NCI-H1092 treated with DMSO at 0.1 percent for 48 hours (cell line): ENCODE results near the gene ANAPC10.
"Not testable (repeated sequence)": the region's sequence is repeated elsewhere in the genome, so short reads cannot be mapped to it uniquely, and the experiment has no call there.

Experiments used
- DNase-seq: peaks from one replicate; lab custom pipeline; 2025; lab: John Stamatoyannopoulos, UW

Gene ANAPC10

DNA sequence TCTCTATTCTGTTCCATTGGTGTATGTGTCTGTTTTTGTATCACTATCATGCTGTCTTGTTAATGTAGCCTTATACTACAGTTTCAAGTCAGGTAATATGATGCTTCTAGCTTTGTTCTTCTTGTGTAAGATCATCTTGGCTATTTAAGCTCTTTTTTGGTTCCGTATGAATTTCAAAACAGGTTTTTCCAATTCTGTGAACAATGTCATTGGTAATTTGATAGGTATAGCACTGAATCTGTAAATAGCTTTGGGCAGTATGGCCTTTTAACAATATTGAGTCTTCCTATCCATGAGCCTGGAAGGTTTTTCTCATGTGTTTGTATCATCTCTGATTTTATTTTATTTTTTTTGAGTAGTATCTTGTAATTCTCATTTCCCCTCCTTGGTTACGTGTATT, 94.3 kb downstream of the ANAPC10 start:
- DNase-seq: no peak

DNA sequence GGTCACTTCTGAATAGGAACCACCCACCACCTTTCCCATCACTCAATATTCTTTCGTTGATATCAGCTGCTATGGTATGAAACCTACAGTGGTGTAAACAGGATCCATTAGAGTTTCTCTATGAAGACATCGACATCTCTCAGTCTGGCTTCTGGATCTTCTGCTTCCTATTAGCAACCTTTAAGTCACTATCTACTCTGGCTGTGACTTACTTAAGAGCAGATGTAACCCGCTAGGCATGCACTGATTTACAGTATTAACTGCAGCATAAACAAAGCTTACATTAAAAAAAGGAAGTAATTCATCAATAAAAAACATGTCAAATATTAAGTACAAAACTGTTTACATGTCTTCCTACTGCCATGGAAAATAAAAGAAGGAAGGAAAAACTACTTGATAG, 96.4 kb downstream of the ANAPC10 start:
- no peak for DNase-seq

DNA sequence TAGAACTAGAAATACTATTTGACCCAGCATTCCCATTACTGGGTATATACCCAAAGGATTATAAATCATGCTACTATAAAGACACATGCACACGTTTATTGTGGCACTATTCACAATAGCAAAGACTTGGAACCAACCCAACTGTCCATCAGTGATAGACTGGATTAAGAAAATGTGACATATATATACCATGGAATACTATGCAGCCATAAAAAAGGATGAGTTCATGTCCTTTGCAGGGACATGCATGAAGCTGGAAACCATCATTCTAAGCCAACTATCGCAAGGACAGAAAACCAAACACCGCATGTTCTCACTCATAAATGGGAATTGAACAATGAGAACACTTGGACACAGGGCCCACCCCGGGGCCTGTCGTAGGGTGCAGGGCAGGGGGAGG, 97.3 kb downstream of the ANAPC10 start:
- DNase-seq: not testable (repeated sequence)

DNA sequence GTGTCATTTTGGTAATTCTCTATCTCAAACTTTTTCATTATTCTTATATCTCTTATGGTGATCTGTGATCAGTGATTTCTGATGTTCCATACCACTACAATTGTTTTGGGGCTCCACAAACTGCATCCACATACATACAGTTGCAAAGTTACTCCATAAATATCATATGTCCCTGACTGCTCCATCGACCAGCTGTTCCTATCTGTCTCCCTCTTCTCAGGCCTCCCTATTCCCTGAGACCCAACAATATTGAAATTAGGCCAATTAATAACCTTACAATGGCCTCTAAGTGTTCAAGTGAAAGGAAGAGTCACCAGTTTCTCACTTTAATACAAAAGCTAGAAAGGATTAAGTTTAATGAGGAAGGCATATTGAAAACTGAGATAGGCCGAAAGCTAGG, 108.7 kb downstream of the ANAPC10 start:
- no peak for DNase-seq

DNA sequence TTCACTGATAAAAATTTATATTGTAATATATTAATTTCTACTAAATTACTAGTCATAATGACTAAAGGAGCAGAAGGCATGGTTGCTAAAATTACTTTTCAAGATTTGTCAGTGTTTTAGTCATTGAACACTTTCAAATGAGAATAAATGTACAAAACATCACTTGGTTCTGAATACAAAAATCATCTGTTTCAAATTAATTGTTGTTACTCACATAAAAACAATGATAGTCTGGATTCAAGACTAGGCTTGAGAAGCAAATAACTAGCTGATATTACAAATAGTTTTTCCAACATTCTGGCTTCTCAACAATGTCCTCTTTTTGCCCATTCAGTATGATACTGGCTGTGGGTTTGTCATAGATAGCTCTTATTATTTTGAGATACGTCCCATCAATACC, 112.5 kb downstream of the ANAPC10 start:
- no peak for DNase-seq

DNA sequence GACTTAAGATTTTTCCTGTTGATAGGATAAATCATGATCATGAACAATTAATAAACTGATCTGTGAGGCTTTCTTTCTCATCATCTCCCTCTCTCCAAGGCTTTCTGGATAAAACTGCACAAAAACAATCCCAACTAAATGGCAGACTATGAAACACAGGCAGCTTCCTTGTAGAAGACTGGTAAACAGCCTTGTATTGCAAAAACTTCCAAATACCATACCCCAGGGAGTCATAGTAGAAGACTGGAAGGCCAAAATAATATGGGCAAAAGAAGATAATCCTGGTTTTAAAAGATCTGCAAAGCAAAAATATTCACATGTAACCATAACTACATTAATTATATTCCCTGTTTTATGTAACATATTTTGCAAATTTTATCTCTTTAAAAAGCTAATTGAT, 113.0 kb downstream of the ANAPC10 start:
- DNase-seq: no peak

DNA sequence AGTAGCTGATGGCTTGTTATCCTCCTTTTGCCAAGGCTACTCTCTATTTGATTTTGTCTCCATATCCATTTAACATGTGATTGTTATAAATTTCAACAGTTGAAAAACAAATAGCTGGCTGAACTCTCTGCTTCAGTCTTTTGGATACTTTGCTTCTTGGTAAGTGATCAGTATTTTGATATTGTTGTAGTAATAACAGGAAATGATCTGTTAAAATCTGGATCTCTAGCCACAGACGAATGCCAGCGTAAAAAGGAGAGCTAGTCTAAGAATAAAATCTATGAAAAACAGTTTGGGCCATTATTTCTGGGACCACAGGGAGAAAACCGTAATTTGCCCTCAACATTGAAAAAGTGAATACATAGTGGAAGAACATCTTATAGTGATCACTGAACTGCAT, 113.8 kb downstream of the ANAPC10 start:
- DNase-seq: no peak

DNA sequence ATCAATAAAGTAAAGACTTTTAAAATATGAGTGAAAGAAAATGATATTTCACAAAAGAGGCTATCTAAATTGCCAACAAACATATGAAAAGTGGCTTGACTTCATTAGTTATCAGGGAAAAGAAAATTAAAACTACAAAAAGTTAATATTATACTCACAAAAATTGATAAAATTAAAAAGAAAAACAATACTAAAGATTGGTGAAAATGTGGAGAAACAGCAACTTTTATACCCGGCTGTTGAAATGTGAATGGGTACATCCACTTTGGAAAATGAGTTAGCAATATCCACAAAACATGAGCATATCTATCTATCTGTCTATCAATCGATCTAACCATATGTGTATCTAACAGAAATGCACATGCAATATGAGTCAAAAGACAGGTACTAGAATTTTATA, 122.3 kb downstream of the ANAPC10 start:
- no peak for DNase-seq

DNA sequence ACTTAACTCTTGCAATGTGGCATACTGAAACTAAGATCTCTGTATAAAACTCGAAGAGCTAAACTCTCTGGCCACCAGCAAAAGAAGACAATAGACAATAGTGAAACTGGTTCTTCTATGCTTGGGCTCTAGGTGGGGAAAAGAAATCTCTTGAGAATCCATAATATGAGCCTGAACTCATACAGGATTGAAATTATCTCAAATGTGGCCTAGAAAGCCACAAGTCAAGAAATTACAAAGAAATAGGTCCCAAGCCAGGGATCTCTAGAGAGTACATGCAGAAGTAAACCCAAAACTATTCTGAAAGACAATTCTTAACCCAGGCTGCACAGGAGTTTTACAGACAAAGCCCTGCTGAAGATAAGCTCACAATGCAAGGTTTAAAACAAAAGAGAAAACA, 127.4 kb downstream of the ANAPC10 start:
- DNase-seq: no peak

DNA sequence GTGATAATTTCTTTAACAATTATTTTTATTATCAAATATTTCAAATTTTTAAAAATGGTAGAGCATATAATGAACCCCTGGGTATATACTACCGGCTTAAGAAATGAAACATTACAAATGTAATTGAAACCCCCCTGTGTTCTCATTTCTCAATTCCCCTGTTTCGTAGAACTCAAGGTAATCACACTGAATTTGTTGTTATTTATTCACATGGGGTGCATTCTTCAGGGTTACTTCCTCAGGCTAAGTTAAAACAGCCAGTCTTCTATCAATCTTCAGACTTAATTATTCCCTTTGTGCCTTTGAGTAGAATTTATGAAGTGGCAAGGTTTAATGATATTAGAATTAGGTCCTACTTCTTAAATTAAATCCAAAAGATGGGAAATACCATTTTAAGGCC, 128.2 kb downstream of the ANAPC10 start:
- no peak for DNase-seq

DNA sequence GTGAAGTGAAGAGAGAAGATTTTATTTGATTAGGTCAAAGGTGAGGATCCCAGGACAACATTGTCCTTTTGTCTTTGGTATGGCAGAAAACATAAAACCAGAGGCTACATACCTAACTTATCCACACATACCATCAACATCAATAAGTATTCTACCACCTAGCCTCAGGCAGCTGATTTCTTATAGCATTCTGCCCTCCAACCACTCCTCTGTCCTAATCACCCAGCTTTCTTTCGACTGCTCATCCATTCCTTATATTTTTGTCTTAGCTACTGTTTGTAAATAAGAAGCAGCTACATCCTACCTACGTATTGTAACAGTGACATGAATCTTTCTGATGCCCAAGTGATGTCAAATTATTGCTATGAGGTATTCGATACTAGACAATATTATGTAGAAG, 129.4 kb downstream of the ANAPC10 start:
- DNase-seq: no peak

DNA sequence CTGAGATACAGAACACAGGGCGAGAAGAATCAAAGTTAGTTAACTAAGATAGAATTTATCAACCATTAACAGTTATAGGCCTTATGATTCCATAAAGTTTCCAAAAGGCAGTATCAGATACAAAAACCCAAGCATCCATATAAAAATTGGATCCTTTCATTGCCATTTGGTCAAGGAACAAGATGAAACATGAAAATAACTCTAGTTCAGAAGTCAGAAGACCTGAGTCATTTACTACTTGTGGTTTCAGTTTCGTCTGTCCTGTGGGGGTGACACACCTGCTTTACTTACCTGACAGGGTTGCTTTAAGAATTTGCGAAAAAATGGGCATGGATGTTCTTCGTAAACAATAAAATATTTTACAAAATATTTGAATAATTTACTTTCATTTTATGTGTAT, 130.8 kb downstream of the ANAPC10 start:
- no peak for DNase-seq

DNA sequence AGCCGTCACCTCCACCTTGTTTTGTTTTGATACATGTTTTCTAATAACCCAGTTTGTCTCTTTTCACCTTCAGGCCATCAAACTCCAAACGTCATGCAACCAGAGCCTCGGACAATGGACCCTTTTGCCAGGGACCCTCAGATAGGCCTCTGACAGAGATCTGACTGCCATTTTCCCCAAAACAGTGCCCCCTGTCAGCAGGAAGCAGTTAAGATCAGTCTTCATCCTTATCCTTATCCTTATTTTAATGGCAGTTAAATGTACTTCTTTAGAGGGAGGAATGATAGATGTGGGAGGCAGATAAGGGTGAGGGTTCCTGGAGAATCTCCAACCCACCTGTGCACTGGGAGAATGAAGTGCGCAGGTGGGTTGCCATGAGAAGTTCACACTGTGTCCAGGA, 135.7 kb downstream of the ANAPC10 start:
- DNase-seq: no peak

DNA sequence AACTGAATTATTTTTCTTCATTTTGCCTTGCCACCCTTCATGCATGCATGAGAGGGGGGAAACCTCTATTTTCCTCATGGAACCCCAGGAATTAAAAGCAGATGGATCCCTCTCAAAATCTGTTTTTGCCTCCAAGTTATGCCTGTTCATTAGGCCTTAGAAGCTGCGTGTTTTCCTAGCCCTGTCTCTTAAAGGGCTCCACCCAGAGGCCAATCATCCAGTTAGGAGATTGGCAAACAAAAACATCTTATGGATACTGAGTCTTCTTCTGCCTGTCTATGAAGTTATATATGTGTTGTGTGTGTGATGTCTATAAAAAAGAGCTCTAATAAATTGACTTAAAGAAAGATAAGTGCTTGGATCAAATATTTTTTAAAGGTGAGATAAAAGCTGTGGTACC, 142.9 kb downstream of the ANAPC10 start:
- no peak for DNase-seq

DNA sequence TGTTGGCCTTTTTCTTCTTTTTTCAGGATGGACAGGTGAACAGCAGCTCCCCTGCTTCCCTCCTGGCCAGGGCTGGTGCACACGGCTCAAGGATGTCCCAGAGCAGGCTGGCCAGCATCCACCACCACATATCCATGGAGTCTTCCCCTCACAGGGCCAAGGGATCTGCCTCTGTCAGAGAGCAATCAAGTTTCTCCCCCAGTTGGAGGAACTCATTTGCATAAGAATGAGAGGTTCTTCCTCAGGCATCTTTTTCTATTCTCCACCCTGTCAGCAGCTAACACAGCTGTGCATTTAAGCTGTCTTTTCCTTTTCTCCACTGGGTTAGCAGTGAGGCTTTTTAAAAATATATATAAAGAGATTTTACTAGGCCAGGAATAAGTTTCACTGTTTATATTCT, 143.8 kb downstream of the ANAPC10 start:
- no peak for DNase-seq

DNA sequence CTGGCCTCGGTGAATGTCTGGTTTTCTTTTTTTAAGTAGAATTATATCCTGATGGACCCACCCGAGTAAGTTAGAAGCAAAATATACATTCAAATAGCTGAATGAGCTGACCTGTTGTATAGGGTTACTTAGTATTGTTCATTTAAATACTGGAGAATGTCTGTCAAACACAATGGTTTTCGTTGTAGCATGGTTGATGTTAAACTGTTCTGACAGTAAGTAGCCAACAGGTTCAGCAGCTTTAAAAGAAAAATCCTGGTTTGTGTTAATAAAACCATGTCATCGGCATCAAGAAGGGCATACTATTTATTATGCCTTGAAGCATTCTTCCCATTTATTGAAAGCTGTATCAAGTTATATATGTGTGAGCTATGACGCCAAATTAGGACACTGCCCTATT, 149.6 kb downstream of the ANAPC10 start:
- no peak for DNase-seq

DNA sequence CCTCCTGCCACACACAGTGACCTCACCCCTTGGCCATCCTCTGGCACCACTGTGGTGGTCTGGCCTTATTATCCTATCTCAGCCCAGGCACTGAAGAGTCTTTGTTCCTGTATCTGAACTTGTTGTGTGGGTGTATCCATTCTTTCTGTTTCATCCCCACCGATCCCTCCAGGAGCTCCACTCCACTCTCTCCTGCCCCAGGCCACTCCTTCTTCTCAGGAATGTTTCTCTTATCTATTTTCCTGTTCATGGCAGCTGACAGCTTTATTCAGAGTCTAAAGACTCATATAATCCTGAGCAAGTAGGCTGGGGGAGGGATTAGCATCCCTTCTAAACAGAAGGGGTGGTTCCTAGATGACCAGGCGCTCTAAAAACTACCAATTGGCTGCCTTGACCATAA, 150.0 kb downstream of the ANAPC10 start:
- no peak for DNase-seq
